Ectodermal cell (in vitro differentiated cells): ENCODE data around the gene ELAVL2. TPM values are rescaled to one million over a fixed set of nuclear protein-coding genes. Genes with fewer than 3 reads are reported as not detected.

Experiments used
- H3K27ac ChIP-seq: 2 replicates; pipeline ENCODE4 v1.7.0; 2013; ENCODE audit warnings: mild to moderate bottlenecking, low read depth, low read length; ENCODE audit not compliant: insufficient read depth, poor library complexity, severe bottlenecking
- H3K27me3 ChIP-seq: 2 replicates; pipeline ENCODE4 v1.7.0; 2013; ENCODE audit warnings: mild to moderate bottlenecking, low read length; ENCODE audit not compliant: insufficient read depth, control insufficient read depth, poor library complexity, severe bottlenecking
- H3K36me3 ChIP-seq: one replicate; pipeline ENCODE4 v1.7.0; 2013; ENCODE audit warnings: low read length; ENCODE audit not compliant: control insufficient read depth, insufficient read depth
- H3K4me1 ChIP-seq: one replicate; pipeline ENCODE4 v1.7.0; 2013; ENCODE audit warnings: low read length; ENCODE audit not compliant: control insufficient read depth, insufficient read depth
- H3K4me3 ChIP-seq: 2 replicates; pipeline ENCODE4 v1.7.0; 2013; ENCODE audit warnings: low read depth, low read length, control low read depth; ENCODE audit not compliant: insufficient read depth
- H3K9me3 ChIP-seq: 2 replicates; pipeline ENCODE4 v1.7.0; 2013; ENCODE audit warnings: mild to moderate bottlenecking, low read length, moderate library complexity; ENCODE audit not compliant: control insufficient read depth
- WGBS, 2 experiments: methylation state at CpG; one replicate each; pipeline ENCODE4 v1.1.7; 2013; ENCODE audit warnings: missing lambda C conversion rate in 2 of 2; 5-methylcytosine and 5-hydroxymethylcytosine counted together
- polyA plus RNA-seq, 4 experiments: library from polyadenylated mRNA; stranded (reverse); fragments of 50-300 nt; gene quantifications; one replicate each; pipeline ENCODE4 v1.2.3, GENCODE V29; 2013

ELAVL2 gene
- 11.1 TPM for polyA plus RNA-seq (2013, experiment 1 of 4)
- polyA plus RNA-seq (2013, experiment 2 of 4), result 17.8 TPM
- polyA plus RNA-seq (2013, experiment 3 of 4), result 10.5 TPM
- polyA plus RNA-seq (2013, experiment 4 of 4), result 11.9 TPM

DNA sequence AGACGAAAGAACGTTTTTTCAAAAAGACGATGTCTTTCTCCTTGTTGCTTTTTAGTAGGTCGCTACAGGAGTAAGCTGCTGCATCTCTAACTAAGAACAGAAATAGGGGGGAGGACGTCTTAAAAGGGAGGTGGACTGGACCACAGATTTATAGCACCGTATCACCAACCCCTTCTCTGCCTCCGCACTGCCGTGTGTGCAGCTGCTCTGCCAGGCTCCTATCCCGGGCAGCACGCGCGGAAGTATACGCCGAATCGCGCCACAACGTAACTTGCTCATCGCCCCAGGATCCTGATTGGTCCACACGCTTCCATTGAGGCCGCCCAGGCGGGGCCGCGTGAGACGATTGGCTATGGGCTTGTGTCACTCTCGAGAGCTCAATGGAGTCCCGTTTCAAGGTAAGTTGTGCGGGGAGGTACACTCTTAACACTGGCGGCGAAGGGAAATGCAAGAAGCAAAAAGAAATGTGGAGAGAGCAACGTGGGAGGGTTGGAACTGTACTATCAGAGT, at the start of gene ELAVL2:
TSS of gene ELAVL2 (minus strand) at position 121 of the 510 bp plus-strand sequence. CDS start 64,006 bp downstream, outside the sequence.
- Histone ChIP-seq H3K9me3 (no peaks in the 10 kb centered on the region), H3K27ac (peak within 1 kb of the TSS; percentile 44), H3K27me3 (peaks cover 71% of the 10 kb centered on the region), H3K4me3 (peak within 1 kb of the TSS; percentile 60), H3K36me3 (no peaks in the 10 kb centered on the region), H3K4me1 (peaks cover 38% of the 10 kb centered on the region)
- WGBS, 2 experiments, result 0% methylated on average over 30 of the region's 30 CpGs

DNA sequence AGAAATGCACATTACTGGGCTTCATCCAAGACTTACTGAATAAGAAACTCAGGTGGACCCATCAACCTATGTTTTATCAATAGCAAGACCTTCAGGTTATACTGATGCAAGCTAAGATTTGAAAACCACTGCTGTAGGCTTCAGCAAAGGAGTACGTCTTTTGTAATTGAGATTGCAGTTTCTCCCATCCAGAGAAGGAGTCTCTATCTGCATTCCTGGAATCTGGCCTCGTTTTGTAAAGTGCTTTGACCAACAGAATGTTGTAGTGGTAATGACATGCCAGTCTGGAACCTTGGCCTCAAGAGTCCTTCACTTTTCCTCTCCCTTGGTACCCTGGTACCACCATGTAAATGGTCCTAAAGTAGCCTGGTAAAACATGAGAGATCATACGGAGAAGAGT, 32.2 kb upstream of the ELAVL2 start:
- 77 to 81% methylated on average over 3 of the region's 3 CpGs for WGBS, 2 experiments
- H3K4me1 ChIP-seq, result no peaks in the 10 kb centered on the region
- H3K36me3 ChIP-seq, result no peaks in the 10 kb centered on the region
- H3K4me3 ChIP-seq, result no peak overlapping the region
- H3K9me3 ChIP-seq, result no peaks in the 10 kb centered on the region
- H3K27ac ChIP-seq, result no peak overlapping the region
- H3K27me3 ChIP-seq, result no peaks in the 10 kb centered on the region

GRCh38 chr9:23855873-23856604, 30.0 kb upstream of the ELAVL2 start:
- H3K27ac ChIP-seq, result no peak overlapping the region
- H3K4me1 ChIP-seq, result no peaks in the 10 kb centered on the region
- H3K36me3 ChIP-seq, result no peaks in the 10 kb centered on the region
- H3K27me3 ChIP-seq, result peaks cover 6% of the 10 kb centered on the region
- no peaks in the 10 kb centered on the region for H3K9me3 ChIP-seq
- WGBS, 2 experiments, result 93 to 97% methylated on average over 4 to 5 of the region's 5 CpGs
- H3K4me3 ChIP-seq, result no peak overlapping the region

DNA sequence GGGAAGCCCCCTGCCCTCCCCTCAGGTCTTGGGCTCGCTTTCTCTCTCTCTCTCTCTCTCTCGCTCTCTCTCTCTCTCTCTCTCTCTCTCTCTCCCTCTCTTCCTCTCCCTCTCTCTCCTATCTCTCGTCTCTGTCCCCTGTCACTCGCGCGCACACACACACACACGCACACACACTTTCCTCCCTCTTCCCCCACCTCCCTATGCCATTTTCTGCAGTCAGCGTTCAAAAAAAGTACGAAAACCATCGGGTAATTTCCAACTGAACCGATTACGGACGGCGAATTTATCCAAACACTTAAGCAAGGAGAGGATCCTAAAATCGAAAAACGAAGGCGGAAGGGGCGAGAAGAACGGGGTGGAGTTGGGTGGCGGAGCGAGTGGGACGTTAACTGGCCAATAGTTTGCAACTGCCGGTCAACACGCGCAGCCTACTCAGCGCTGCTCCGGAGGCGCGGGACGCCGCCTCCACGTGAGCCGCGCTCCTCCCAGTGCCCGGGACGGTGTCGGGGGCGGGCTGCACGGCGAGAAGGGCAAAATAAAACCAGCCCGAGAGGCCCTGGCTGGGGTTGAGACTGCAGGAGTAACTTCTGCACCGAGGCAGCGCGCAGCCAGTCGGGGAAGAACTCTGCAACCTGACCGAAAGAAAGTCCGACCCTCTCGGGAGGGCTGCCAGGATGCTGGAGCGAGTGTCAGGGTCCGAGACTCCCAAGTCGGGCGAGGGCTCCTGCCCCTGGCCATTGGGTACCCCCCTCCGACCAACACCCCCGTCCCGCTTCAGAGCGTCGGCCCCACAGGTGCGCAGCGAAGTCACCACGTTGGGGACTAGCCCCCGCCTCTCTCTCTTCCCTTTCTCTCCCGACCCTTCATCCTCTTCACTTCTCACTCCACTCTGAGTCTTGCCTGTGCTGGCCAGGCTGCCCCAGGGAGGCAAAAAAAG, 24.9 kb upstream of the ELAVL2 start:
- WGBS, 2 experiments, result 1% methylated on average over 61 of the region's 62 CpGs
- Histone ChIP-seq H3K27ac (peak overlapping the region; percentile 62), H3K36me3 (no peaks in the 10 kb centered on the region), H3K27me3 (peaks cover 6% of the 10 kb centered on the region), H3K4me1 (peaks cover 15% of the 10 kb centered on the region), H3K4me3 (peak overlapping the region; percentile 61), H3K9me3 (no peaks in the 10 kb centered on the region)

- Histone ChIP-seq H3K27ac (peak overlapping the region; percentile 86), H3K9me3 (no peaks in the 10 kb centered on the region), H3K4me1 (peaks cover 15% of the 10 kb centered on the region), H3K36me3 (no peaks in the 10 kb centered on the region), H3K27me3 (peaks cover 6% of the 10 kb centered on the region), H3K4me3 (peak overlapping the region; percentile 61)
- 0% methylated on average over 17 of the region's 17 CpGs for WGBS, 2 experiments
Measured at GRCh38 chr9:23850242-23850689, 24.2 kb upstream of the ELAVL2 start.

DNA sequence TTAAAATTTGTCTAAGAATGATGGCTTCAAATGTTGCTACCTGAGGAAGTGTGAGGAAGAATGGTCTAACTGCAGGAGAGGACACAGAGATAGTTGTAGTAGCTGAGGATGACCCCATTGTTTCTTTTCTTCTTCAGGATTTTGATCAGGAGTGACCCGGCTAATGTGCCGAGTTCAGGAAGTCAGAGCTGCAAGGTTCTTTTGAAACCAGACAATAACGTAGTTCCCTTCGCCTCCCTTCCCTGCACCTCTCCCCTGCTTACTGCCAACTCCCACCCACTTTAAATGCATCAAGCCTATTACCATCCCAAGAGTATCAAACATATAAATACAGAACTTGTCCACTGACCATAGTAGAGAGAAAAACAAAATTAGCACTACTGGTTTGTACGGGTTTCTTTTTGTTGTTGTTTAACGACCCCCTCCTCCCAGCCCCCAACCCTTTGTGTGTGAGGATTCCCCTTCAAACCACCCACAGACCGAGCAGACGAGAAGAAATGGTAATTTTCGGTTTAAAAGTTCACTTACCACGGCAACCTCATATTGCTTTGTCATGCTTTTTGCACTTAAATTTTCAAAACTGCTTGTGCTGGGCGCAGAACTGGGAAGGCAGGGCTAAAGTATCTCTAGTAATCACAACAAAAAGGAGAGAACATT, 23.5 kb upstream of the ELAVL2 start:
- peaks cover 15% of the 10 kb centered on the region for H3K4me1 ChIP-seq
- H3K36me3 ChIP-seq, result no peaks in the 10 kb centered on the region
- H3K9me3 ChIP-seq, result no peaks in the 10 kb centered on the region
- peaks cover 6% of the 10 kb centered on the region for H3K27me3 ChIP-seq
- H3K4me3 ChIP-seq, result peak overlapping the region; percentile 61
- WGBS, 2 experiments, result 1% methylated on average over 9 to 11 of the region's 11 CpGs
- H3K27ac ChIP-seq, result peak overlapping the region; percentile 86

DNA sequence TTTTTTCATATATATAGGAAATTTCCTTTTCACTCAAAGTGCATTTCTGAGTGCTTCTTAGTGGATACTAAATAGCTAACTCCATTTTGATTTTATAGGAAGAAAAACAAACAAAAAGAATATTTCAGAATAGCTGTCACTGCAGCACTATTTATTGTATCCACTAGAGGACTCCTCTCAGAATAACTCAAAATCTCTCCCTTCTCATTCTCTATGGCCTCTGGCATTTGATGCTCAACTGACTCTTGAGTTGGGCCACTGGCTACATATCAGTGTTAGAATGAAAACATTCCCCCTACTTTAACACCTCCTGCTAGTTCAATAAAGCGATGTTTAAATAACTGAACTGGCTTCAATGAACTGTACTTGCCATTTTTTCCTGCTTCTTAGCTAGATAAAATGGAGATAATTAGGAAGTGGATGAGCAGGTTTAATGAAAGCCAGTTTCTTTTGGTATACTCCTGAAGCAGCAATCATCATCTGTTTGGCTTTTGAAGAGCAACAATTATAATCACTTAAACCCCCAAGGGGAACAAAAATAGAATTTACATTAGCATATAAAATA, 16.6 kb upstream of the ELAVL2 start:
- H3K4me1 ChIP-seq, result no peaks in the 10 kb centered on the region
- H3K27me3 ChIP-seq, result no peaks in the 10 kb centered on the region
- no peak overlapping the region for H3K4me3 ChIP-seq
- no peak overlapping the region for H3K27ac ChIP-seq
- 92 to 95% methylated on average over 1 of the region's 1 CpG for WGBS, 2 experiments
- H3K9me3 ChIP-seq, result no peaks in the 10 kb centered on the region
- H3K36me3 ChIP-seq, result no peaks in the 10 kb centered on the region

- Histone ChIP-seq H3K4me1 (no peaks in the 10 kb centered on the region), H3K4me3 (no peak overlapping the region), H3K36me3 (no peaks in the 10 kb centered on the region), H3K27me3 (no peaks in the 10 kb centered on the region), H3K27ac (no peak overlapping the region), H3K9me3 (no peaks in the 10 kb centered on the region)
- 66% methylated on average over 2 of the region's 2 CpGs; no CpG with 5 or more reads in 1 of the 2 experiments for WGBS, 2 experiments
Measured at GRCh38 chr9:23841304-23841703, 15.3 kb upstream of the ELAVL2 start.

GRCh38 chr9:23837038-23837437, 11.0 kb upstream of the ELAVL2 start:
- Histone ChIP-seq H3K36me3 (no peaks in the 10 kb centered on the region), H3K4me1 (no peaks in the 10 kb centered on the region), H3K27ac (no peak overlapping the region), H3K9me3 (no peaks in the 10 kb centered on the region), H3K4me3 (no peak overlapping the region), H3K27me3 (peaks cover 9% of the 10 kb centered on the region)
- WGBS, 2 experiments, result 76 to 79% methylated on average over 5 of the region's 5 CpGs
